Activated T-helper 1 cell treated with Interleukin-2 at 50 U/mL for 16 hours (primary cell): ENCODE measurements around the gene POC1A.

Experiments used
- DNase-seq: peaks from one replicate; pipeline ENCODE4 v3.0.0-alpha.2; 2020; ENCODE audit warnings: low read depth

Gene POC1A

DNA sequence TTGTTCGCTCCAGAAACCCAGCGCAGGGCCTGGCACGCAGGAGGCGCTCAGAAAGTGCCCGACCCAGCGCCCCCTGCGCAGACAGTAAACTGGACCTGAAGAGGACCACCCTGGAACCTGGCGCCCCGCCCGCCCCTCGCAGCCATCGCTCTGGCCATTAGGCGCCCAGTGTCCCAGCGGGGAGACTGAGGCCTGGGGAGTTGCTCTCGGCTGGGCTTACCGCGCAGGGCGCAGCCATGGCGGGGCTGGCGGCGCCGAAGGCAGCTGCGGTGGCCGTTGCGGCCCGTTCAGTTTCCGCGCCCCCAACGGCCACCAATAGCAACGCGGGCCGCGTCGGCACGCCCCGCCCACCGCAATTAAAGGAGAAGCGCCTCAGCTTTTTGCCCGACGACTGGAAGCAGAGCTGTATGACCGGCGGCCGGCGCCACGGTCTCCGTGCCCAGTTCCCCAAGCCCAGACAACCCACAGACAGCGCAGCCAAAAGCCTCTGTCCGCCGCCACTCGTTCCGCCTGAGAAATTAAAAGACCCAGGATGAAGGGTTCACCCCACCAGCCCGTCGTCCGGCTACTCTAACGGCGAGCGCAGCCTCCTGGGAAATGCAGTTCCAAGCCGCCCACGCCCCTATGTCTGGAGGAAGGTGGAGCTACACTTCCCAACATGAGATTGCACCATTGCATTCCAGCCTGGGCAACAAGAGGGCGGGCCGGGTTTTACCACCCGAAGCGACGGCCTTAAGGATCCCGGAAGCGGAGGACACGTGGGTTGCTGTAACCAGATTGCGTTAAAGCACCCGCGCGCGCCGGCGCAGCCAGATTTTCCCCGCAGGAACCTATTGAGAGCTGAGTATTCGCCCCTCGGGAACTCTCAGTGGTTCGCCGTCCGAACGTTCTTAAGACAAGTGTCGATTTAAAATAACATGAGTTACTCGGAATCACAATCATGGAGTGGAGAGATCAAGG is at the start of gene POC1A:
TSS of gene POC1A (minus strand) at position 289 of the 960 bp plus-strand sequence. CDS start at position 238, 51 bp downstream.
- peak; percentile 76 for DNase-seq

GRCh38 chr3:52203701-52204100 is 49.5 kb upstream of the POC1A start:
- DNase-seq: no peak

- DNase-seq: no peak
Observed at GRCh38 chr3:52202384-52203077, 48.3 kb upstream of the POC1A start.

GRCh38 chr3:52200981-52201679 is 46.9 kb upstream of the POC1A start:
- no peak for DNase-seq

- DNase-seq: no peak
Observed at GRCh38 chr3:52198643-52199608, 44.7 kb upstream of the POC1A start.

DNA sequence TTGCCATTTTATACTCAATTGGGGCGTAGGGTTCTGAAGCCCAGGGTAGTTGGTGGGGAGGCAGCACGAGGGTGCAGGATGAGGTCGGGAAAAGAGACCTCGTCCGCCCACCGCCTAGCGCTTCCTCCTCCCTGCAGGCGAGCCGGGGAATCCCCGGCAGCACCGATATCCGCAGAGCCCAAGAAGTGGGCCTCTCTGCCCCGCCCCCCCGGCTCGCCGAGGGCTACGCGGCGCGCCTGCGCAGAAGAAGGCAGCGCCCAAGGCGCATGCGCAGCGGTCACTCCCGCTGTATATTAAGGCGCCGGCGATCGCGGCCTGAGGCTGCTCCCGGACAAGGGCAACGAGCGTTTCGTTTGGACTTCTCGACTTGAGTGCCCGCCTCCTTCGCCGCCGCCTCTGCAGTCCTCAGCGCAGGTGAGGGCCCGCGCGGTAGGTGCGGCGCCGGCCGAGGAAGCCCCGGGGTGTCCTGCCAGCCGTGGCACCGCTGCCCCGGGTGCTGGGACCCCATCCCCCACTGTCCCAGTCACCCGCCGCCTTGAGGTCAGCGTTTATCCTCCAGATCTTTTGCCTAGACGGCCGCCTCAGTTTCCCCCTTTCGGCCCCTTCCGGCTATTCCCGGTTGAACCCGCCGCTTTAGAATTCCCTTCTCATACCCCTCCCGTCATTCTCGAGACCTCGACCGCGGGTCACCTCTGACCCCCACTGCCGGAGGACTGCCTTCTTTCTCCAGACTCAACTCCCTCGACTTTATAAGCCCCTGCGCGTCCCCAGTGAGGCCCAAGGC is 43.8 kb upstream of the POC1A start, which contains the start of gene ALAS1:
TSS of gene ALAS1 (plus strand) at position 319 of the 784 bp plus-strand sequence. CDS start 1,082 bp downstream, outside the sequence.
- peak; percentile 91 for DNase-seq

DNA sequence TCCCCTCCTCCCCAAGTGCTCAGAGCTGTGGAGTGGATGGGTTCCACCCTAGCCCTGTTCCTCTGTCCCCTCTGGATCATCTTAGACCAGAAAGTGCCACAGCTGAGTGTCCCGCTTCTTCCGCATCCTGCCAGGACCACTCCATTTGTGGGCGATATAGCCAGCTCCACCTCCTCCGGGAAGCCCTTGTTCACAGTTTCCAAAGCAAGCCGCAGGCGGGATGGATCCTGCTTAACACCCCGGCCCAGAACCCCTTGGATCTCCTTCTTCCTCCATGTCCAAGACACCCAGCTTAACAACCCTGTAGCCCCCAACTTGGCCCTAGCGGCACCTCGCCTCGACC is 43.2 kb upstream of the POC1A start:
- no peak for DNase-seq

- DNase-seq: no peak
Observed at GRCh38 chr3:52196977-52197376, 42.8 kb upstream of the POC1A start.

DNA sequence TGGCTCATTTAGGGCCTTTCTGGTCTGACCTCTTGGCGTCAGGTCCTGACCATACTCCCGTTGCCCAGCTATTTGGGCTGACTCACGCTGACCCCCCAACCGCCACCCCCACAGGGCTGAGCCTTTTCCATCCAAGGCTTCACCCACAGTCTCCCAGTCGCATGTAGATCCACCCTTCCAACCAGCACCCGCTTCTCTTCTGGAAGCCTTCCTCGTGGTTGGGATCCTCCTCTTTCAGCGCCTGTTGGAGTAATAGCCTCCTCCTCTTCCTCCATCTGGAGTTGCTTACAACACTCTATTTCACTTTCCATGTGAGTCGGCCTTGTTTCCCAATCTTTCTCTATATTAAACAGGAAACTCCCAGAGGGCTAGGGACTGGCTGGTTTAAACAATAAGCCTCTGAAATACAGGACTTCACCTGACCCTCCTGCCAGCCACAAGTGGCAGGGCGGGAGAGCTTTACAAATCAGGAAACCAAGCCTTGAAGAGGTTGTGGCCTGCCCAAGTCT is 41.7 kb upstream of the POC1A start:
- no peak for DNase-seq

DNA sequence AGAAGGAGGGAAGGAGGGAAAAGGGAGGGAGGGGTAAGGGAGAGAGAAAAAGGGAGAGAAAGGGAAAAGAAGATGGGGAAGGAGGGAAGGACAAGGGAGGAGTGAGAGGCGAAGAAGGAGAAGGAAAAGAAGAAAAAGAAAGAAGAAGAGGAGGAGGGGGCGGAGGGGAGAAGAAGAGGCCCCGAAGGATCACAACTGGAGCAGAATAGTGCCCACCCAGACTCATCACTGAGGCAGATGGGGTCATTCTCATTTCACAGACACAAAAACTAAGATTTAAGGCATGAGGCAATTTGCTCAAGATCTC is 41.0 kb upstream of the POC1A start:
- DNase-seq: no peak

DNA sequence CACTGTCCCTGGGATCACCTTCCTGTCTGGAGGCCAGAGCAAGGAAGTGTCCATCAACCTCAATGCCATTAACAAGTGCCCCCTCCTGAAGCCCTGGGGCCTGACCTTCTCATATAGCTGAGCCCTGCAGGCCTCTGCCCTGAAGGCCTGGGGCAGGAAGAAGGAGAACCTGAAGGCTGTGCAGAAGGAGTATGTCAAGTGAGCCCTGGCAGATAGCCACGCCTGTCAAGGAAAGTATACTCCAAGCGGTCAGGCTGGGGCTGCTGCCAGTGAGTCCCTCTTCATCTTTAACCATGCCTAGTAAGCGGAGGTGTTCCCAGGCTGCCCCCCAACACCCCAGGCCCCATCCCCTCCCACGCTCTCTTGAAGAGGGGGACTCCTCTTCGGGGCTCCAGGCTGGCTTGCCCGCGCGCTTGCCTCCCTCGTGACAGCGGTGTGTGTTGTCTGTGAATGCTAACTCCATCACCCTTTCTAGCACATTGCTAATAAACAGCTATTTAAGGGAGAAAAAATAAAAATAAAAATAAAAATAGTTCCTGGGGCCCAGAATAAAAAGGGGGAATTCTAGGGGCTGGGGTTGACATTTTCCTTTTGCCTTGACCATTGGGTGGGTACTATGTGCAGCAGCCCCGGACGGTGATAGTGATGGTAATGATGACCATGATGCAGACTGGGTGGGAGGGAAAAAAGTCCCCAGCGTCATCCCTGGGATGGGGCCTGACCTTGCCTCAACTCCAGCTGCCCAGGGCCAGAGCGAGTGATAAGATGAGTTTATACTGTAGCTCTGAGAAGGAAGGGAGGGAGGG is 40.5 kb upstream of the POC1A start:
- no peak for DNase-seq

DNA sequence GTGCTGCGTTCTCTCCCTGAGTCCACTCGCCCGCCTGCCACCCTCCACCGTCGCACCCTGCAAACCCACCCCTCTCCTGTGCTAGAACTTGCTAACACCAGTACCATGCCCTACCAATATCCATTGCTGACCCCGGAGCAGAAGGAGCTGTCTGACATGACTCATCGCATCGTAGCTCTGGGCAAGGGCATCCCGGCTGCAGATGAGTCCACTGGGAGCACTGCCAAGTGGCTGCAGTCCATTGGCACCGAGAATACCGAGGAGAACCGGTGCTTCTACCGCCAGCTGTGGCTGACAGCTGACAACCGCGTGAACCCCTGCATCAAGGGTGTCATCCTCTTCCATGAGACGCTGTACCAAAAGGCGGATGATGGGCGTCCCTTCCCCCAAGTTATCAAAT is 38.8 kb upstream of the POC1A start:
- DNase-seq: no peak

DNA sequence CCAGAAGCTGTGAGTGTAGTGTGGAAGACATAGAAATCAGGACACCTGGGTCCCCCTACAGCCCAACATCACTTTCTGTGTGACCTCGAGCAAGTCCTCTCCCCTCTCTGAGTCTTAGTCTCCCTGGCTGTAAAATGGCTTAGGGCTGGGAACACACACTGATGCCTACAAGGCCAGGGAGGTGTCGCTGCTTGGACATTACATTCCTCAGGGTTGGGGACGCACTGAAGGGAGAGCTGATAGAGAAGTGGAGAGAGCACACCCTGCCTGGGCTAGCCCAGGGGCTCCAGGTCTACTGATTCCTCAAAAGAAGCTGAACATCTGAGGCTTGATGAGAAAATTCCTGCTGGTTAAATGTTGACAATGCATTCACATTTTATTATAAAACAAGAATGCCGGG is 37.4 kb upstream of the POC1A start:
- no peak for DNase-seq

- no peak for DNase-seq
Observed at GRCh38 chr3:52190294-52191074, 36.3 kb upstream of the POC1A start.

- DNase-seq: no peak
Observed at GRCh38 chr3:52188556-52188955, 34.3 kb upstream of the POC1A start.

DNA sequence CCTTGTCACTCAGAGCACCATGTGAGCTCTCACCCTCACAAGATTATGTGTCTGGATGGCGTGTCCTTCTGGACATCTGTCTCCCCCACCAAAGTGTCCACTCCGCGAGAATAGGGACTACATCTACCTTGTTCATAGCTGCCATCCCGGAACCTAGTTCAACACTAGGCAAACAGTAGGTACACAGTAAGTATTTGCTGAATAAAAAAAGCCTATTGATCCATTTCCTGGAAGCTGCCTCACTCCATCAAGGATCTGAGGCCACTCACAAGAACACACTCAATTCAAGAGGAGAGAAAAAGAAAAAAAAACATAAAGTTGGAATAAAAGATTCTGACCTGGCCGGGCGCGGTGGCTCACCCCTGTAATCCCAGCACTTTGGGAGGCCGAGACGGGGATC is 32.5 kb upstream of the POC1A start:
- no peak for DNase-seq

DNA sequence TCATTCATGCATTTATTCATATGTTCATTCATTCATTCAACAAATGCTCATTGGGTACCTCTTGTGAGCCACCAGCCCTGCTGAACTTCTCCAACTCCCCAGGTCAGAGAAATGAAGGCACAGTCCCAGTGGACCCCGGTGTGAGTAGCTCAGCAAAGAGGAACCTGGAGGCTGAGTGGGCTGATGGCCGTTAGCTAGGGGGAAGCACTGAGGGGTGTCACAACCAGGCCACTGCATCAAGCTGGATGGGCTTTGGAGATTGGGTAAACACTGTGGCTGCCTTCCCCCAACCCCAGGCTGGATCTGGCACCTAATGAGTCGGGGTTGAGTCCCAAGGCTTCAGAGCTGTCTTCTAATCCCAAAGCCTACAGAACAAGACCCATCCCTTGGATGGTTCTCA is 31.6 kb upstream of the POC1A start:
- DNase-seq: no peak

- no peak for DNase-seq
Observed at GRCh38 chr3:52185311-52185710, 31.1 kb upstream of the POC1A start.

DNA sequence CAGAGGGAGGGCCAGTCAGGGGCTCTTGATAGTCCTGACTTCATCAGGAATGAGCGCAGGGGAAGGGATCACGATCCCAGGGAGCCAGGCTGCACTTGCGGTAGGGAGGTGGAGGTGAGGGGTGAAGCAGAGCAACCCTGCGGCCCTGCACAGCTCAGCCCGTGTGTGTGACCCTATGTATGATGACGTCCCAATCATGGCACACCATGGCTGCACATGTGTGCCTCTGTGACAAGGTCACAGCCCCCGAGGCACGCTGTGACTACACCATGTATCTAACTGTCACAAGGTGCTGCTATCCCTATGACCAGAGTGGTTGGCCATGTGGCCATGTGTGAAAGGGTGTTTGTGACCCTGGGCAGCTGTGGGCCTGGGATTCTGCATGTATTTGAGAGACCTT is 30.5 kb upstream of the POC1A start:
- DNase-seq: no peak
